Activated naive CD4-positive, alpha-beta T cell treated with anti-CD3 and anti-CD28 coated beads, Interleukin-2, amount 50 U/mL, for 24 hours (primary cell): ENCODE measurements around the gene CD164.
A peak's percentile ranks its signal among the peaks of the same experiment; 100 is the strongest.

Experiments used
- H3K27ac Mint-ChIP-seq: one replicate; pipeline ENCODE4 v1.8.0; 2021; ENCODE audit warnings: mild to moderate bottlenecking, mixed read lengths
- H3K27me3 Mint-ChIP-seq: one replicate; pipeline ENCODE4 v1.8.0; 2021; ENCODE audit warnings: mixed read lengths
- H3K36me3 Mint-ChIP-seq: one replicate; pipeline ENCODE4 v1.8.0; 2021; ENCODE audit warnings: mixed read lengths
- H3K4me1 Mint-ChIP-seq: one replicate; pipeline ENCODE4 v1.8.0; 2021; ENCODE audit warnings: mixed read lengths
- H3K4me3 Mint-ChIP-seq: one replicate; pipeline ENCODE4 v1.8.0; 2021; ENCODE audit warnings: mild to moderate bottlenecking, mixed read lengths
- H3K9me3 Mint-ChIP-seq: one replicate; pipeline ENCODE4 v1.8.0; 2021; ENCODE audit warnings: mixed read lengths

CD164 gene

GRCh38 chr6:109360791-109361190 lies 21.5 kb downstream of the CD164 start:
- Mint-ChIP-seq H3K27ac (no peak overlapping the region), H3K36me3 (peaks cover 54% of the 10 kb centered on the region), H3K27me3 (no peaks in the 10 kb centered on the region), H3K9me3 (no peaks in the 10 kb centered on the region), H3K4me3 (no peak overlapping the region), H3K4me1 (peaks cover 15% of the 10 kb centered on the region)

GRCh38 chr6:109360281-109360680 lies 22.0 kb downstream of the CD164 start:
- Mint-ChIP-seq H3K36me3 (peaks cover 56% of the 10 kb centered on the region), H3K9me3 (no peaks in the 10 kb centered on the region), H3K27ac (no peak overlapping the region), H3K27me3 (no peaks in the 10 kb centered on the region), H3K4me1 (peaks cover 15% of the 10 kb centered on the region), H3K4me3 (no peak overlapping the region)

GRCh38 chr6:109359248-109359647 lies 23.0 kb downstream of the CD164 start:
- Mint-ChIP-seq H3K4me1 (peaks cover 13% of the 10 kb centered on the region), H3K36me3 (peaks cover 50% of the 10 kb centered on the region), H3K27ac (no peak overlapping the region), H3K9me3 (no peaks in the 10 kb centered on the region), H3K4me3 (no peak overlapping the region), H3K27me3 (no peaks in the 10 kb centered on the region)

GRCh38 chr6:109358204-109358603 lies 24.1 kb downstream of the CD164 start:
- H3K4me1 Mint-ChIP-seq = peaks cover 7% of the 10 kb centered on the region
- no peaks in the 10 kb centered on the region for H3K9me3 Mint-ChIP-seq
- H3K4me3 Mint-ChIP-seq = no peak overlapping the region
- H3K27me3 Mint-ChIP-seq = no peaks in the 10 kb centered on the region
- peaks cover 44% of the 10 kb centered on the region for H3K36me3 Mint-ChIP-seq
- no peak overlapping the region for H3K27ac Mint-ChIP-seq

GRCh38 chr6:109356237-109356636 lies 26.0 kb downstream of the CD164 start:
- Mint-ChIP-seq H3K4me3 (no peak overlapping the region), H3K27me3 (no peaks in the 10 kb centered on the region), H3K27ac (no peak overlapping the region), H3K36me3 (peaks cover 38% of the 10 kb centered on the region), H3K9me3 (no peaks in the 10 kb centered on the region), H3K4me1 (peaks cover 17% of the 10 kb centered on the region)

- peak overlapping the region; percentile 33 for H3K27ac Mint-ChIP-seq
These were observed 30.8 kb downstream of the CD164 start for GRCh38 chr6:109351231-109352130.

GRCh38 chr6:109349419-109349987 lies 32.8 kb downstream of the CD164 start:
- Mint-ChIP-seq H3K36me3 (peaks cover 7% of the 10 kb centered on the region), H3K27me3 (no peaks in the 10 kb centered on the region), H3K4me3 (no peak overlapping the region), H3K27ac (no peak overlapping the region), H3K4me1 (peaks cover 20% of the 10 kb centered on the region), H3K9me3 (no peaks in the 10 kb centered on the region)

More at GRCh38 chr6:109351231-109352130, 30.8 kb downstream of the CD164 start:
- Mint-ChIP-seq H3K4me1 (peaks cover 20% of the 10 kb centered on the region), H3K4me3 (no peak overlapping the region), H3K27me3 (no peaks in the 10 kb centered on the region), H3K9me3 (no peaks in the 10 kb centered on the region), H3K36me3 (peaks cover 12% of the 10 kb centered on the region)

GRCh38 chr6:109348226-109348625 lies 34.0 kb downstream of the CD164 start:
- Mint-ChIP-seq H3K4me3 (no peak overlapping the region), H3K9me3 (no peaks in the 10 kb centered on the region), H3K4me1 (peaks cover 18% of the 10 kb centered on the region), H3K36me3 (peaks cover 6% of the 10 kb centered on the region), H3K27ac (no peak overlapping the region), H3K27me3 (no peaks in the 10 kb centered on the region)

- Mint-ChIP-seq H3K4me3 (no peak overlapping the region), H3K27me3 (no peaks in the 10 kb centered on the region), H3K9me3 (no peaks in the 10 kb centered on the region), H3K36me3 (peaks cover 3% of the 10 kb centered on the region), H3K27ac (no peak overlapping the region), H3K4me1 (peaks cover 14% of the 10 kb centered on the region)
These were observed 34.5 kb downstream of the CD164 start for GRCh38 chr6:109347779-109348178.

- H3K4me3 Mint-ChIP-seq = no peak overlapping the region
- no peaks in the 10 kb centered on the region for H3K36me3 Mint-ChIP-seq
- H3K9me3 Mint-ChIP-seq = no peaks in the 10 kb centered on the region
- no peak overlapping the region for H3K27ac Mint-ChIP-seq
- H3K4me1 Mint-ChIP-seq = peaks cover 3% of the 10 kb centered on the region
- H3K27me3 Mint-ChIP-seq = no peaks in the 10 kb centered on the region
These were observed 36.3 kb downstream of the CD164 start for GRCh38 chr6:109345986-109346385.

- Mint-ChIP-seq H3K9me3 (no peaks in the 10 kb centered on the region), H3K36me3 (no peaks in the 10 kb centered on the region), H3K4me3 (no peak overlapping the region), H3K27ac (no peak overlapping the region), H3K27me3 (no peaks in the 10 kb centered on the region), H3K4me1 (peaks cover under 1% of the 10 kb centered on the region)
These were observed 38.0 kb downstream of the CD164 start for GRCh38 chr6:109344226-109344625.

GRCh38 chr6:109343518-109343917 lies 38.7 kb downstream of the CD164 start:
- no peaks in the 10 kb centered on the region for H3K4me1 Mint-ChIP-seq
- no peaks in the 10 kb centered on the region for H3K36me3 Mint-ChIP-seq
- H3K27ac Mint-ChIP-seq = no peak overlapping the region
- H3K9me3 Mint-ChIP-seq = no peaks in the 10 kb centered on the region
- H3K27me3 Mint-ChIP-seq = no peaks in the 10 kb centered on the region
- H3K4me3 Mint-ChIP-seq = no peak overlapping the region

- H3K4me1 Mint-ChIP-seq = no peaks in the 10 kb centered on the region
- H3K9me3 Mint-ChIP-seq = no peaks in the 10 kb centered on the region
- no peak overlapping the region for H3K4me3 Mint-ChIP-seq
- no peaks in the 10 kb centered on the region for H3K27me3 Mint-ChIP-seq
- H3K36me3 Mint-ChIP-seq = no peaks in the 10 kb centered on the region
- no peak overlapping the region for H3K27ac Mint-ChIP-seq
These were observed 39.4 kb downstream of the CD164 start for GRCh38 chr6:109342911-109343310.

- Mint-ChIP-seq H3K9me3 (no peaks in the 10 kb centered on the region), H3K27me3 (no peaks in the 10 kb centered on the region), H3K4me3 (no peak overlapping the region), H3K36me3 (peaks cover under 1% of the 10 kb centered on the region), H3K27ac (no peak overlapping the region), H3K4me1 (no peaks in the 10 kb centered on the region)
These were observed 39.8 kb downstream of the CD164 start for GRCh38 chr6:109342506-109342905.

GRCh38 chr6:109340811-109341210 lies 41.5 kb downstream of the CD164 start:
- no peak overlapping the region for H3K27ac Mint-ChIP-seq
- H3K36me3 Mint-ChIP-seq = peaks cover 1% of the 10 kb centered on the region
- no peaks in the 10 kb centered on the region for H3K4me1 Mint-ChIP-seq
- H3K9me3 Mint-ChIP-seq = no peaks in the 10 kb centered on the region
- no peak overlapping the region for H3K4me3 Mint-ChIP-seq
- no peaks in the 10 kb centered on the region for H3K27me3 Mint-ChIP-seq

GRCh38 chr6:109339906-109340678 lies 42.2 kb downstream of the CD164 start:
- no peaks in the 10 kb centered on the region for H3K27me3 Mint-ChIP-seq
- no peaks in the 10 kb centered on the region for H3K9me3 Mint-ChIP-seq
- no peak overlapping the region for H3K27ac Mint-ChIP-seq
- peaks cover 1% of the 10 kb centered on the region for H3K36me3 Mint-ChIP-seq
- H3K4me1 Mint-ChIP-seq = no peaks in the 10 kb centered on the region
- no peak overlapping the region for H3K4me3 Mint-ChIP-seq
